HepG2 (cell line): ENCODE results near the gene SHFL.

Experiments
- CREB1 ChIP-seq, 2 experiments: fragments of 450-650 bp in 1 of 2; IDR thresholded peaks; 2 replicates each; pipeline ENCODE4 v1.6.1; 2016 to 2017; ENCODE audit warnings: control low read depth in 1 of 2, mild to moderate bottlenecking in 1 of 2, missing compliant biosample characterization in 1 of 2, missing genetic modification characterization in 1 of 2
- CTCF ChIP-seq: sonication (generic); formaldehyde crosslinking; IDR thresholded peaks from 2 replicates; pipeline ENCODE4 v1.5.0; 2020; ENCODE audit warnings: mild to moderate bottlenecking, missing genetic modification reagents, moderate library complexity
- MYC ChIP-seq: sonication (generic); formaldehyde crosslinking; IDR thresholded peaks from 2 replicates; pipeline ENCODE4 v1.9.0; 2021; ENCODE audit warnings: missing genetic modification reagents, borderline replicate concordance
- NFIC ChIP-seq: IDR thresholded peaks from 2 replicates; pipeline ENCODE4 v1.6.1; 2012; ENCODE audit warnings: mild to moderate bottlenecking, low read length, inconsistent platforms
- RAD21 ChIP-seq: fragments of 450-650 bp; formaldehyde crosslinking; IDR thresholded peaks from 2 replicates; pipeline ENCODE4 v1.5.0; 2020; ENCODE audit warnings: mild to moderate bottlenecking
- RELA ChIP-seq: sonication (generic); formaldehyde crosslinking; IDR thresholded peaks from 2 replicates; pipeline ENCODE4 v1.4.0; 2020; ENCODE audit warnings: missing genetic modification reagents
- SIN3B ChIP-seq: fragments of 150-350 bp; IDR thresholded peaks from 2 replicates; pipeline ENCODE4 v1.6.1; 2014; ENCODE audit warnings: low read length
- ZBTB7A ChIP-seq: sonication (generic); formaldehyde crosslinking; IDR thresholded peaks from 2 replicates; pipeline ENCODE4 v1.8.0; 2022; ENCODE audit warnings: mild to moderate bottlenecking, missing genetic modification reagents
- ZBTB8A ChIP-seq: sonication (generic); formaldehyde crosslinking; IDR thresholded peaks from 2 replicates; pipeline ENCODE4 v1.4.0; 2020; ENCODE audit warnings: mild to moderate bottlenecking, low read depth, missing genetic modification reagents, borderline replicate concordance
- ZNF644 ChIP-seq: IDR thresholded peaks from 2 replicates; pipeline ENCODE4 v1.6.1; 2016; ENCODE audit warnings: low read depth
- ZSCAN31 ChIP-seq: sonication (generic); formaldehyde crosslinking; IDR thresholded peaks from 2 replicates; pipeline ENCODE4 v1.5.0; 2020; ENCODE audit warnings: low read depth, mild to moderate bottlenecking, missing genetic modification reagents

DNA sequence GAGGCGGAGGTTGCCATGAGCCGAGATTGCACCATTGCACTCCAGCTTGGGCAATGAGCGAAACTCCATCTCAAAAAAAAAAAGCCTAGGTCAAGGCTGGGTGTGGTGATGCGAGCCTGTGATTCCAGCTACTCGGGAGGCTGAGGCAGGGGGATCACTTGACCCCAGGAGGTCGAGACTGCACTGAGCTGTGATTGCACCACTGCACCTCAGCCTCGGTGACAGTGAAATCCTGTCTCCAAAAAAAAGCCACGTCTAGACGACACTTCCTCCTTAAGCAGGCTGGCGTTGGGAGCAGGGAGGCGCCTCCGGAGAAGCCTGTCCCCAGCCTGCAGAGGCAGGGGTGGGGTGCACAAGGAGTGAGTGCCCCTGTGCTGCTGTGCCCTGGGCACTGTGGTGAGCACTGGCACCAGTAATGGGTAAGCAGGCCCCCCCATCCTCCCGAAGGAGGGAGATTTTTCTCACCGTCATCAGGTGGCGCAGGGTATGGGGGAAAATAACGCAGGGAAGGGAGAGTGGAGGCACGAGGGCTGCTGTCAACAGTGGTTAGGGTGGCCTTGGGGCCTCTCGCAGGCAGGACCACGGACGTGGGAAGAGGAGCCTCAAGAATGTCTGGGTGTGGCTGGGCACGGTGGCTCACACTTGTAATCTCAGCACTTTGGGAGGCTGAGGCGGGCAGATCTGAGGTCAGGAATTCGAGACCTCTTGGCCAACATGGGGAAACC lies 26.1 kb downstream of the SHFL start:
- no peak for TF ChIP-seq RELA (CRISPR knock-in tag)
- no peak for TF ChIP-seq ZBTB8A (CRISPR knock-in tag)
- TF ChIP-seq NFIC, result no peak
- TF ChIP-seq CREB1 (IDR thresholded peaks at IDR 0.05), result no peak
- no peak for TF ChIP-seq CREB1 (CRISPR knock-in tag; IDR thresholded peaks at IDR 0.05)
- no peak for TF ChIP-seq MYC
- no peak for TF ChIP-seq ZSCAN31 (CRISPR knock-in tag)
- no peak for TF ChIP-seq ZBTB7A
- no peak for TF ChIP-seq ZNF644 (CRISPR knock-in tag)
- no peak for TF ChIP-seq SIN3B
- no peak for TF ChIP-seq CTCF (CRISPR knock-in tag)
- no peak for TF ChIP-seq RAD21 (CRISPR knock-in tag)
